HG03025 (cell line): ENCODE results near the gene DDIAS.
"Not testable (repeated sequence)": the region's sequence is repeated elsewhere in the genome, so short reads cannot be mapped to it uniquely, and the experiment has no call there.

Experiments used
- ATAC-seq: cut with Tn5 transposase; IDR thresholded peaks from one replicate; pipeline ENCODE4 v1.9.1; 2021; ENCODE audit warnings: mild to moderate bottlenecking, moderate library complexity; ENCODE audit not compliant: unreplicated experiment, low FRiP score

The DDIAS gene

DNA sequence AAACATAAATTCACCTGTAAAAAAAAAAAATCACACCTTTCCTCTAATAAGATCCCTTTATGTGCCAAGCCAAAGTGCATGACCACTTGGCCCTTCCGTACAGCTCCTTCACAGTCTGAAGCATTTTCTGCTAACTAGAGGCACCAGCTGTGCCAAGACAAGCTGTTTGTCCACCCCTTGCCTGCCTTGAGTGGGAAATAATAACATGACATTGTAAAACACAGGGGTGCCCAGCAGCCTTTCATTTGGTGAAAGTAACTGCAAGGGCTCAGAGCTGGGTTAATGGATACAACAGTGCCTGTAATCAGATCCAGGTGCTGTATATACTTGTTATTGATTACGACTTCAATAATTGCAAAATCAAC, 59.2 kb downstream of the DDIAS start:
- no peak for ATAC-seq

DNA sequence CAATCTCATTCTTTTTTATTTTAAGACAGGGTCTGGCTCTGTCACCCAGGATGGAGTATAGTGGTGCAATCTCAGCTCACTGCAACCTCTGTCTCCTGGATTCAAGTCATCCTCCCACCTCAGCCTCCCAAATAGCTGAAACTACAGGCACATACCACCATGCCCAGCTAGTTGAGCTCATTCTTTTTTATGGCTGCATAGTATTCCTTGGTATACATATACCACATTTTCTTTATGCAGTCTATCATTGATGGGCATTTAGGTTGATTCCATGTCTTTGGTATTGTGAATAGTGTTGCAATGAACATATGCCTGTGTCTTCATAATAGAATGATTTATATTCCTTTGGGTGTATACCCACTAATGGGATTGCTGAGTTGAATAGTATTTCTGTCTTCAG, 60.5 kb downstream of the DDIAS start:
- not testable (repeated sequence) for ATAC-seq

DNA sequence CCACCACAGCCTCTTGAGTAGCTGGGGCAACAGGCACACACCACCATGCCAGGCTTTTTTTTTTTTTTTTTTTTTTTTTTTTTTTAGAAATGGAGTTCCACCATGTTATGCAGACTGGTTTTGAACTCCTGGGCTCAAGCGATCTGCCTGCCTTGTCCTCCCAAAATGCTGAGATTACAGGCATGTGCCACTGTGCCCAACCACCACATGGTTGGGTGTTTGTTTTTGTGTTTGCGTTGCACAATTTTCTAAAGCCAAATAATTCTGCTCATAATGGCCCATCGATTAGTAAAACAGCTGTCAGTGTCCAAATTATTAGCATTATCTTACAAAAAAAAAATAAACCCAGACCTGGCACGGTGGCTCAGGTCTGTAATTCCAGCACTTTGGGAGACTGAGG, 65.8 kb downstream of the DDIAS start:
- ATAC-seq, result no peak

DNA sequence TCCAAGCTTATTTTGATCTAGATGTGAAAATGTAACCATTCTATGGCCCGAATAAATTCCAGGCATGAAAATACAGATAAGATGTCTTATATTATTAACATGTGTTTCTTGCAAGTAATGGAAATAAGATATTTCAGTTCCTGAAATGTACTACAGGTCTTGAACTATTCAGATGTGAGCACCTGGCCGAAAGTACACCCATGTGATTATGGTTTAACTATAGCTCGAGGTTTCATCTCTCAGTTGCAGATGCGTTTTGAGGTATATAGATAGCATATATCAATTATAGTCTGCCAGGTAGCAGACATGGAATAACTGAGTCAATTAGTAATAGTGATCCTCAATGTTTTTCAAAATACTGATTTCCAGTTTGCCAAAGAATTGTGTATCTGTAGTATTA, 68.3 kb downstream of the DDIAS start:
- peak; percentile 98 for ATAC-seq

DNA sequence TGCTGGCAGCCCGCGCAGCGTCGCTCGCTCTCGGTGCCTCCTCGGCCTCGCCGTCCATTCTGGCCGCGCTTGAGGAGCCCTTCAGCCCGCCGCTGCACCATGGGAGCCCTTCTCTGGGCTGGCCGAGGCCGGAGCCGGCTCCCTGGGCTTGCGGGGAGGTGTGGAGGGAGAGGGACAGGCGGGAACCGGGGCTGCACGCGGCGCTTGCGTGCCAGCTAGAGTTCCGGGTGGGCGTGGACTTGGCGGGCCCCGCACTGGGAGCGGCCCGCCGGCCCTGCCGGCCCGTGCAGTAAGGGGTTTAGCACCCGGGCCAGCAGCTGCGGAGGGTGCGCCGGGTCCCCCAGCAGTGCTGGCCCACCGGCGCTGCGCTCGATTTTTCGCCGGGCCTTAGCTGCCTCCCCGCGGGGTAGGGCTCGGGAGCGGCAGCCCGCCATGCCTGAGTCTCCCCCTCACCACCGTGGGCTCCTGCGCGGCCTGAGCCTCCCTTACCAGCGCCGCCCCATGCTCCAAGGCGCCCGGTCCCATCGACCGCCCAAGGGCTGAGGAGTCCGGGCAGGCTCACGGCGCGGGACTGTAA, 69.1 kb downstream of the DDIAS start:
- not testable (repeated sequence) for ATAC-seq

DNA sequence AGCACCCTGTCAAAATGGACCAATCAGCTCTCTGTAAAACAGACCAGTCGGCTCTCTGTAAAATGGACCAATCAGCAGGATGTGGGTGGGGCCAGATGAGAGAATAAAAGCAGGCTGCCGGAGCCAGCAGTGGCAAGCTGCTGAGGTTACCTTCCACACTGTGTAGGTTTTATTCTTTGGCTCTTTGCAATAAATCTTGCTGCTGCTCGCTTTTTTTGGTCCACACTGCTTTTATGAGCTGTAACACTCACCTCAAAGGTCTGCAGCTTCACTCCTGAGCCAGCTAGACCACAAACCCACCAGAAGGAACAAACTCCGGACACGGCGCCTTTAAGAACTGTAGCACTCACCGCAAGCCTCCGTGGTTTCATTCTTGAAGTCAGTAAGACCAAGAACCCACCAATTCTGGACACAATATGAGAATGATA, 70.0 kb downstream of the DDIAS start:
- ATAC-seq, result not testable (repeated sequence)

DNA sequence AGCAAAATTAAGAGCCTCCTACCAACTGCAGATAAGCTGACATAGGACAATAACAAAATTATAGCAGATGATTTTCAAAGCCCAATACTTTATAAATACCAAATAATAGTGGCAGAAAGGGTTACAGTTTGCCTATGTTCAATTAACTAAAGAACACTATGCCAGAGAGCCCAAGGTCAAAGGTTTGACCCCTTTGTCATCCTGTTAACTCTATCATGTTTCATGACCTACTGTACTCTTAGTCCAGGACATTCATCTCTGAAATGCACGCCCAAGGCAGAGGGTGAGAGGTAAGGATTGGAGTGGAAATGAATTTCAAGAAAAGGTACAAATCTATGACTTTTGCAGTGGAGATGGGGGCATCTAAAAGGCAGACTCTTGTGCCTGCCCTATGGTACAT, 70.6 kb downstream of the DDIAS start:
- no peak for ATAC-seq

DNA sequence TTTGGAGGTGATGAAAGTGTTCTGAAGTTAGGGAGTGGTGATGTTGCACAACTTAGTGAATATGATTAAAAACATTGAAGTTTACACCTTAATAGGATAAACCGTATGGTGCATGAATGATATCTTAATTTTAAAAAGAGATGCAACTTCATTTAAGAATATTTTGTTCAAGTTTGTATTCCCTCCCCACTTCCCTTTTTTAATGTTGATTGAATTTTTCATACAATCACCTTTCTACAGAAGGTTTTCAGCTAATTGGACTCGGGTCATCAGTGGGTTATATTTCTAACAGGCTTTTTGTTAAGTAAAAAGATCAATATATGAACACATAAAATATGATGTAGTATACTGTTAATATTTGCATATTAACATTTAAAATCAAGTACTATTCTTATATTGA, 72.6 kb downstream of the DDIAS start:
- ATAC-seq, result no peak

DNA sequence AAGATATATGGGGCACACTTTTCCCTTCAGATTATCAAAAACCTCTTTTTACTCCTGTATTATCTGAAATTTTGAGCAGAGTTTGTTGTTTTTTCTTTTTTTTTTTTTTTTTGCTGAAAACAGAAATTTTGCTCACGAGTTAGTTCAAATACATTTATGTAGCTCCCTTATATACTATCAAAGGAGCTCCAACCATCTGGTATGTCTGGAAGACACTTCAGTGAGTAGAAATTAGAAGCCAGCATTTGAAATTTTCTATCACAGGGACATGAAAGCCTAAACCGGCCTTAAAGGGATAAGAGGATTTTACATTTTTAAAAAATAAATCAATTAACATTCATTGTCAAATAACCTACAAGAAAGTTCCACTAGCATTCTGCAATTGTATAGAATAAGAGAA, 73.3 kb downstream of the DDIAS start:
- no peak for ATAC-seq

DNA sequence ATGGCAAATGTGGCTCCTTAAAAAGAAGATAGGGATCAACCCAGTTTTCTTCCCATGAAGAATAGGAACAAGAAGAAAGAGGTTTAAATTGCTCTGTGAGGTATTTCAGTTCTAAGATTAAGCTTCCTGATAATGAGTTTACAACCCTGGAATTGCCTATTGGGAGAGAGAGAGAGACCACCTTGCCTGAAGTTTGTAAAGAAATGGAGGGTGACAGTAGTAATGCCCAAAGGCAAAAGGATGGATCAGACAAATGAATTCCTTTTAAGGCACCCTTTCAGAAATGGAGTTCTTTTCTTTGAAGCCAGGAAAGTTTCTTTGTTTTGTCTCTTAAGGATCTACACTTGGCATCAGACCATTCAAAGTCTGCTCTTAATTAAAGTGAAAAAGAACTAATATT, 74.3 kb downstream of the DDIAS start:
- ATAC-seq, result no peak

DNA sequence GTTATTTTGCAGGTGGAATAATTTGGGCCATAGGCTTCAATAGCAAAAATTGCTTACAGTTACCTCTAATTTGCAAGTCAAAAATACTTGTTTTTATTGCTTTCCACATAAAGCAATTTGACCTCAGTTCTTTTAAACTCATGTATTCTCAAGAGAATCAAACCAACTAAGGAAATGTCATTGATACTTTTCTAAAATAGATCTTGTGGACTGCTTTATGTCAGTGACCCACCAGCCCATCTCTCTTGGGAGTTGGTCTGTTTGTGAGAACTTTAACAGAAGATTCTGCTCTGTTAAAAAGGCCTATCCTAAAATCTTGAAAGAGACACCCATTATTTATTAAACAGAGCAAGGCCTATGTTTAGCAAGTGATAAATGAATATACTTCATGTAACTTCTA, 75.2 kb downstream of the DDIAS start:
- ATAC-seq, result no peak

DNA sequence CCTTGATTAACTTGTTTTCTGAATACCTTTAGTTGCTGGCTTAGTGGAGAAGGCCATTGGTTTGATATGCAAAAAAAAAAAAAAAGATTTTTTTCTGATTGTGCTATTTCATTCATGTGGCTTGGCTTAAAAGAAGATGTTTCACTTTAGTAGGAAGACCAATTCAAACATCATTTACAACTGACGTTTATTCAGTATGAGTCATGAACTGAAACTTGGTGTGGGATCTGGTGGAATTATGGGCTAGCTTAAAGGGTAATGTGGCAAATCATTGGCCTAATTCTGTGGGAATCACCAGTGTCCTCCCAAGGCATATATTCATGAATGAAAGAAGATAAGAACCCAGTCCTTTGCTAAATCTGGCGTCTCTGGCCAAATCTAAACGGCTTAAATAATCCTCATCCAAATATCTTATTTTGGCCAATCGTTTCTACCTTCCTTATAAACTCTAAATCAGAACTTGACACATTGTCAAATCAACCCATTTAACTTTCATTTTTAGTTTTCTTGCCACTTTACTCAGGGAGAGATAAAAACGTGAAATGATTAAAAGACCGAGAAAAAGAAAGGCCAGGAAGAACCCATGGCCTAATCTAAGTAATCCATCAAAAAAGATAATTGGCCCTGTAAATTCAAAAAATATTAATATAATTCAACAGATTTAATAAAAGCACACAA, 77.0 kb downstream of the DDIAS start:
- no peak for ATAC-seq

DNA sequence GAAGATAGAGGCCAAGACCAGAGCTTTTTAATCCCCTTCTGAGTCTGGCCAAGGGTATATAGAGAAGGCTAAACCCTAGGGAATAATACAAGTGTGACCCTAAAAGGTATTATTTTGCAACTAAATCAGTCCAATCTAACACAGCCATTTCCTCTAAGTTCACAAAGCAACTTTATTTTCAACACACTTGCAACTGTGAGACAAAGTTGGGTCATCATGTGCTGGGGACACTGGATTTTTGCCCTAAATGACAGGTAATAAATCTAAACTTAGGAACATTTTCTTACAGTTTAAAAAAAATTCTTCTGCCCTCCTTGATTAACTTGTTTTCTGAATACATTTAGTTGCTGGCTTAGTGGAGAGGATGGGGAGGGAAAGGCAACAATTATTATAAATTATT, 78.3 kb downstream of the DDIAS start:
- ATAC-seq, result no peak

DNA sequence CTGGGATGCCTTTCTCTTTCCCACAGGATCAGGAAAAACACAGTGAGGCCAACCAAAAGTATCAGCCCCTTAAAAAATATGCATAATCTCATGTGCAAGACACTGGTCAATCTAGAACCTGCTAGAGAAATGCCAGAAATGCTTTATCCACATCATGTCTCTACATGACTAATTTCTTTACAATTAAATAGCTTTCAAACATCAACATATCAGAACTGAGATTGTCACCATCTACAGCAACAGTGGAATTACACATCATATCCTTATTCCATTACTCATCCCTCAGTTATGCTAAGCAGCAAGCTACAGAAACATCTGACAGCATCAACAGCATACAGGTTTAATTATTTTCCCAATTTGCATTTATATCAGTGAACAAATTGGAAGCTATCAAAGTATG, 78.8 kb downstream of the DDIAS start:
- no peak for ATAC-seq

DNA sequence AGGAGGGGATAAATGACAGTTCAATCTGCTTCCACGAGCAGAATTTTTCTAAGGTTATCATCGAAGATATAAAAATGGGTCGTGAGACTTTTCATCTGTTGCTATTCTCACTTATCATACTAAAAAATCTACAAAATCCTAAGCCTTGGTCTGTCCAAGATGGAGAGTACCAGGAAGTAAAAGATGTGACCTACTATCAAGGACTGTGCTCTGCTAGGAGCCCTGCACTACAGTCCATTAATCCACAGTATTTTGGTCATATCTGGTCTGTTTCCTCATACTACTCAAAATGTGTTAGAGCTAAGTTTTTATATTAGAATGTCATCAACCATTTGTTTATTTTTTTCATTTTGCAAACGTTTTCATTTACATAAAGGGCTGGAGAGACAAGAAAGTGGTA, 79.4 kb downstream of the DDIAS start:
- no peak for ATAC-seq

DNA sequence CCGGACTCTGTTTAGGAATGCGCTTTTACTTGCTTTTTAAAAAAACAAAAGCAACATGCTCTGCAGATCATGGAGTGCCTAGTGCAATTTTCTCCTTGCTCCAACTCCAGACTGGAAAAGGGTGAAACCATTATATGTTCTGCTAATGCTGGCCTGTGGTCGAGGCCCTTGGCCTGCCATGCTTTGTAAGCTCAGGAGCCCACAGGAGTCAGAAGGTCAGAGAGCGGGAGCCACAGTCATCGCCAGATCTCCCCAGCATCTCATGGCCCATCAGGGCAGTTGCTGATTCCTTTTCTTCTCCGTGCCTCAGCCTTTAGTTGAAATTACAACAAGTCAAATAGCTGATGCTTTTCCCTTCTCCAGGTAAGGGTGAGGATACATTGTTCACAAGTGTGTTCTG, 80.3 kb downstream of the DDIAS start:
- ATAC-seq, result no peak
